H9 (cell line): ENCODE results near the gene EFCAB6. TPM values are rescaled to one million over a fixed set of nuclear protein-coding genes. Genes with fewer than 3 reads are reported as not detected.
A peak's percentile ranks its signal among the peaks of the same experiment; 100 is the strongest.

Experiments used
- DNase-seq: peaks from one replicate; pipeline ENCODE4 v3.0.0-alpha.2; 2017
- H2AFZ ChIP-seq: one replicate; pipeline ENCODE4 v1.6.1; 2013; ENCODE audit warnings: mild to moderate bottlenecking, low read length, control low read depth, moderate library complexity
- H2AK5ac ChIP-seq: 2 replicates; pipeline ENCODE4 v1.6.1; 2013; ENCODE audit warnings: low read length, control low read depth, mixed read lengths; ENCODE audit not compliant: insufficient read length
- H2BK120ac ChIP-seq: one replicate; pipeline ENCODE4 v1.6.1; 2013; ENCODE audit warnings: low read depth, mild to moderate bottlenecking, low read length, control low read depth, inconsistent platforms; ENCODE audit not compliant: poor library complexity, severe bottlenecking
- H2BK12ac ChIP-seq: 2 replicates; pipeline ENCODE4 v1.6.1; 2013; ENCODE audit warnings: low read length, control low read depth, mixed read lengths, low read depth; ENCODE audit not compliant: insufficient read length
- H2BK15ac ChIP-seq: 2 replicates; pipeline ENCODE4 v1.6.1; 2013; ENCODE audit warnings: low read depth, low read length, control low read depth
- H2BK20ac ChIP-seq: one replicate; pipeline ENCODE4 v1.6.1; 2013; ENCODE audit warnings: low read depth, mild to moderate bottlenecking, low read length, control low read depth, inconsistent platforms; ENCODE audit not compliant: poor library complexity, severe bottlenecking
- H2BK5ac ChIP-seq: 2 replicates; pipeline ENCODE4 v1.6.1; 2013; ENCODE audit warnings: low read length, control low read depth, mixed read lengths; ENCODE audit not compliant: insufficient read length
- H3K14ac ChIP-seq: 2 replicates; pipeline ENCODE4 v1.6.1; 2013; ENCODE audit warnings: low read length, control low read depth; ENCODE audit not compliant: insufficient read depth
- H3K18ac ChIP-seq: 2 replicates; pipeline ENCODE4 v1.6.1; 2013; ENCODE audit warnings: low read depth, mild to moderate bottlenecking, mixed read lengths, low read length, control low read depth; ENCODE audit not compliant: insufficient read length
- H3K23ac ChIP-seq: 2 replicates; pipeline ENCODE4 v1.6.1; 2013; ENCODE audit warnings: low read length, control low read depth, mixed read lengths, low read depth; ENCODE audit not compliant: insufficient read length
- H3K23me2 ChIP-seq: 2 replicates; pipeline ENCODE4 v1.6.1; 2013; ENCODE audit warnings: low read depth, mild to moderate bottlenecking, mixed read lengths, low read length, control low read depth; ENCODE audit not compliant: insufficient read length, poor library complexity, severe bottlenecking
- H3K27ac ChIP-seq: 2 replicates; pipeline ENCODE4 v1.5.1; 2013; ENCODE audit warnings: low read length, control low read depth, mixed read lengths, low read depth; ENCODE audit not compliant: insufficient read length
- H3K27me3 ChIP-seq: 2 replicates; pipeline ENCODE4 v1.6.1; 2013; ENCODE audit warnings: low read length, control low read depth, inconsistent platforms; ENCODE audit not compliant: insufficient read depth
- H3K4ac ChIP-seq: 2 replicates; pipeline ENCODE4 v1.6.1; 2013; ENCODE audit warnings: low read depth, mild to moderate bottlenecking, control low read depth, inconsistent platforms, low read length, moderate library complexity
- H3K4me1 ChIP-seq: 2 replicates; pipeline ENCODE4 v1.6.1; 2013; ENCODE audit warnings: low read length, control low read depth, inconsistent platforms; ENCODE audit not compliant: insufficient read depth
- H3K4me2 ChIP-seq: 2 replicates; pipeline ENCODE4 v1.6.1; 2013; ENCODE audit warnings: low read length, control low read depth, mixed read lengths; ENCODE audit not compliant: insufficient read length, insufficient read depth
- H3K56ac ChIP-seq: 2 replicates; pipeline ENCODE4 v1.6.1; 2013; ENCODE audit warnings: low read depth, mild to moderate bottlenecking, mixed read lengths, low read length, control low read depth; ENCODE audit not compliant: insufficient read length
- H3K79me1 ChIP-seq: 2 replicates; pipeline ENCODE4 v1.6.1; 2013; ENCODE audit warnings: low read depth, mild to moderate bottlenecking, moderate library complexity, low read length, control low read depth, inconsistent platforms; ENCODE audit not compliant: insufficient read depth, poor library complexity, severe bottlenecking
- H3K79me2 ChIP-seq: 2 replicates; pipeline ENCODE4 v1.6.1; 2013; ENCODE audit warnings: low read length, control low read depth, inconsistent platforms; ENCODE audit not compliant: insufficient read depth
- H3K9ac ChIP-seq: 2 replicates; pipeline ENCODE4 v1.6.1; 2013; ENCODE audit warnings: low read length, control low read depth, mixed read lengths; ENCODE audit not compliant: insufficient read length; ENCODE audit errors: extremely low read depth
- H3K9me3 ChIP-seq: one replicate; pipeline ENCODE4 v1.6.1; 2013; ENCODE audit warnings: low read depth, low read length, inconsistent platforms; ENCODE audit not compliant: control insufficient read depth
- H3T11ph ChIP-seq: one replicate; pipeline ENCODE4 v1.6.1; 2013; ENCODE audit warnings: mild to moderate bottlenecking, low read length, control low read depth, inconsistent platforms
- H4K20me1 ChIP-seq: one replicate; pipeline ENCODE4 v1.6.1; 2013; ENCODE audit not compliant: control insufficient read depth, insufficient read length, insufficient read depth
- H4K5ac ChIP-seq: 2 replicates; pipeline ENCODE4 v1.6.1; 2013; ENCODE audit warnings: low read depth, mild to moderate bottlenecking, mixed read lengths, low read length, control low read depth; ENCODE audit not compliant: insufficient read length
- H4K8ac ChIP-seq: replicated peaks from 2 replicates; pipeline ENCODE4 v1.6.1; 2013; ENCODE audit warnings: low read length, control low read depth, mixed read lengths, low read depth; ENCODE audit not compliant: insufficient read length
- H4K91ac ChIP-seq: 2 replicates; pipeline ENCODE4 v1.6.1; 2013; ENCODE audit warnings: low read depth, mild to moderate bottlenecking, moderate library complexity, mixed read lengths, low read length, control low read depth; ENCODE audit not compliant: insufficient read length
- H3K27ac Mint-ChIP-seq, 3 experiments: 2 replicates in 2 of 3; 3 replicates in 1 of 3; pipeline ENCODE4 v1.8.0; 2020 to 2021; ENCODE audit warnings: mixed read lengths in 3 of 3, mild to moderate bottlenecking in 1 of 3, moderate library complexity in 1 of 3
- H3K27me3 Mint-ChIP-seq: 2 replicates; pipeline ENCODE4 v1.8.0; 2021; ENCODE audit warnings: low read depth, mild to moderate bottlenecking, moderate library complexity, mixed read lengths
- H3K36me3 Mint-ChIP-seq, 3 experiments: 2 replicates in 2 of 3; 3 replicates in 1 of 3; pipeline ENCODE4 v1.8.0; 2020 to 2021; ENCODE audit warnings: low read depth in 3 of 3, mixed read lengths in 3 of 3; ENCODE audit not compliant: insufficient read depth in 1 of 3
- H3K4me1 Mint-ChIP-seq, 2 experiments: 2 replicates each; pipeline ENCODE4 v1.8.0; 2020; ENCODE audit warnings: mixed read lengths in 2 of 2
- H3K4me3 Mint-ChIP-seq, 2 experiments: 2 replicates in 1 of 2; 3 replicates in 1 of 2; pipeline ENCODE4 v1.8.0; 2020 to 2021; ENCODE audit warnings: mild to moderate bottlenecking in 2 of 2, mixed read lengths in 2 of 2, moderate library complexity in 1 of 2
- H3K9me3 Mint-ChIP-seq, 2 experiments: 2 replicates in 1 of 2; 3 replicates in 1 of 2; pipeline ENCODE4 v1.8.0; 2020; ENCODE audit warnings: mild to moderate bottlenecking in 2 of 2, mixed read lengths in 2 of 2, moderate library complexity in 1 of 2
- WGBS: extraction: QIAGEN DNeasy Blood & Tissue Kit; methylation state at CpG from one replicate; pipeline ENCODE4 v1.1.7; 2013; ENCODE audit warnings: missing lambda C conversion rate, low lambda C conversion rate, mixed read lengths; ENCODE audit not compliant: insufficient read length; ENCODE audit errors: extremely low coverage; 5-methylcytosine and 5-hydroxymethylcytosine counted together
- total RNA-seq: library from RNA; stranded (reverse); gene quantifications from 2 replicates; pipeline ENCODE4 v1.2.1, GENCODE V29; 2021
- TF ChIP-seq, protein P1 (sequence below): fragments of 200-600 bp; sonication (generic); conservative IDR thresholded peaks from 3 replicates; pipeline ENCODE4 v1.8.0; 2021; ENCODE audit warnings: antibody characterized with exemption, mild to moderate bottlenecking

Gene EFCAB6
- total RNA-seq, 1 experiment from 2014 or later, result 0.31 TPM

DNA sequence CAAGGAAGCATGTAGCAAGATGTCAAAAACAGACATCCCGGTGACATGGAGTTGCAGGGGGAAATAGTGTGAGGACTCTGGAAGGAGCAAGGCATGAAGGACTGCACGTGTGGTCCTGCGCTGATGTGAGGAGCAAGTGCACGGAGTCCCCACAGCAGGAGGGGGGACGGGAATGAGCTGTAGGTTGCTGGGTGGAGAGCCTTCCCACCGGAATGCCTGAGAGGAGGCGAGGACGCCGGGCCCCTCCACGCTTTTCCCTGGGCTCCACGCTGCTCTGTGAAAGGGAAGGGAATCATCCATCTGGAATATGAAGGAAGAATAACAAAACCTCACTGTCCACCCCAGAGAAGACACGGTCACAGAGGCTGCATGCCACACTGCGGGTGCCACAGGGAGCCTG, 23.6 kb upstream of the EFCAB6 start:
- H3K27ac Mint-ChIP-seq, result peak overlapping the region in 1 of 3 experiments; percentile 71; a peak in 1 of 7 replicates
- Histone ChIP-seq H3K27ac (no peak overlapping the region), H2BK20ac (no peak overlapping the region), H3K79me2 (no peaks in the 10 kb centered on the region; the same call in 1 of the 2 replicates), H3K4me2 (no peak overlapping the region), H4K20me1 (no peaks in the 10 kb centered on the region), H3K23ac (no peak overlapping the region), H3K23me2 (no peaks in the 10 kb centered on the region), H3K79me1 (no peaks in the 10 kb centered on the region), H2BK12ac (no peak overlapping the region), H3T11ph (no peak overlapping the region), H3K14ac (no peak overlapping the region), H2BK5ac (no peak overlapping the region), H4K8ac (no peak overlapping the region), H2BK15ac (no peak overlapping the region), H3K18ac (no peak overlapping the region), H4K5ac (no peak overlapping the region), H2AFZ (no peak overlapping the region), H2AK5ac (no peak overlapping the region), H3K4me1 (no peaks in the 10 kb centered on the region), H2BK120ac (no peak overlapping the region), H3K56ac (no peak overlapping the region), H3K9me3 (no peaks in the 10 kb centered on the region), H4K91ac (no peak overlapping the region), H3K4ac (no peak overlapping the region), H3K27me3 (no peaks in the 10 kb centered on the region), H3K9ac (no peak overlapping the region)
- TF ChIP-seq, protein P1, sequence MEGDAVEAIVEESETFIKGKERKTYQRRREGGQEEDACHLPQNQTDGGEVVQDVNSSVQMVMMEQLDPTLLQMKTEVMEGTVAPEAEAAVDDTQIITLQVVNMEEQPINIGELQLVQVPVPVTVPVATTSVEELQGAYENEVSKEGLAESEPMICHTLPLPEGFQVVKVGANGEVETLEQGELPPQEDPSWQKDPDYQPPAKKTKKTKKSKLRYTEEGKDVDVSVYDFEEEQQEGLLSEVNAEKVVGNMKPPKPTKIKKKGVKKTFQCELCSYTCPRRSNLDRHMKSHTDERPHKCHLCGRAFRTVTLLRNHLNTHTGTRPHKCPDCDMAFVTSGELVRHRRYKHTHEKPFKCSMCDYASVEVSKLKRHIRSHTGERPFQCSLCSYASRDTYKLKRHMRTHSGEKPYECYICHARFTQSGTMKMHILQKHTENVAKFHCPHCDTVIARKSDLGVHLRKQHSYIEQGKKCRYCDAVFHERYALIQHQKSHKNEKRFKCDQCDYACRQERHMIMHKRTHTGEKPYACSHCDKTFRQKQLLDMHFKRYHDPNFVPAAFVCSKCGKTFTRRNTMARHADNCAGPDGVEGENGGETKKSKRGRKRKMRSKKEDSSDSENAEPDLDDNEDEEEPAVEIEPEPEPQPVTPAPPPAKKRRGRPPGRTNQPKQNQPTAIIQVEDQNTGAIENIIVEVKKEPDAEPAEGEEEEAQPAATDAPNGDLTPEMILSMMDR, result no peak
- peaks cover 11 to 38% (median 37%) of the 10 kb centered on the region in 3 experiments; a peak in 6 of 7 replicates for H3K36me3 Mint-ChIP-seq
- DNase-seq, result no peak
- no CpG with 5 or more reads among the region's 13 CpGs for WGBS
- H3K9me3 Mint-ChIP-seq, result no peaks in the 10 kb centered on the region
- H3K4me1 Mint-ChIP-seq, result no peaks in the 10 kb centered on the region; a peak in 1 of 4 replicates
- no peaks in the 10 kb centered on the region for H3K27me3 Mint-ChIP-seq
- H3K4me3 Mint-ChIP-seq, result no peak overlapping the region
